ENCODE results near the gene NNT.

GRCh38 chr5:43613370-43613769 is 10.4 kb downstream of the NNT start:
- TF ChIP-seq SIN3A (conservative IDR thresholded peaks at IDR 0.05 in 1 of 2, IDR thresholded peaks at IDR 0.05 in 1 of 2; ENCODE audit: low read depth in 1 of 2, low read length in 2 of 2) (no peak), SP1 (IDR thresholded peaks at IDR 0.05; ENCODE audit: low read depth, low read length) (no peak), ZNF274 (IDR thresholded peaks at IDR 0.05; ENCODE audit: borderline replicate concordance, extremely low read depth, low read length) (no peak)
